ENCODE data around the gene FBXL19. TPM values are rescaled to one million over a fixed set of nuclear protein-coding genes. Genes with fewer than 3 reads are reported as not detected.
A peak's percentile ranks its signal among the peaks of the same experiment; 100 is the strongest.

The FBXL19 gene
- total and polyA plus RNA-seq, 2 donors (not counting 1 experiment from before 2014, with no cell fraction given), result 9.0 to 25.0 TPM

DNA sequence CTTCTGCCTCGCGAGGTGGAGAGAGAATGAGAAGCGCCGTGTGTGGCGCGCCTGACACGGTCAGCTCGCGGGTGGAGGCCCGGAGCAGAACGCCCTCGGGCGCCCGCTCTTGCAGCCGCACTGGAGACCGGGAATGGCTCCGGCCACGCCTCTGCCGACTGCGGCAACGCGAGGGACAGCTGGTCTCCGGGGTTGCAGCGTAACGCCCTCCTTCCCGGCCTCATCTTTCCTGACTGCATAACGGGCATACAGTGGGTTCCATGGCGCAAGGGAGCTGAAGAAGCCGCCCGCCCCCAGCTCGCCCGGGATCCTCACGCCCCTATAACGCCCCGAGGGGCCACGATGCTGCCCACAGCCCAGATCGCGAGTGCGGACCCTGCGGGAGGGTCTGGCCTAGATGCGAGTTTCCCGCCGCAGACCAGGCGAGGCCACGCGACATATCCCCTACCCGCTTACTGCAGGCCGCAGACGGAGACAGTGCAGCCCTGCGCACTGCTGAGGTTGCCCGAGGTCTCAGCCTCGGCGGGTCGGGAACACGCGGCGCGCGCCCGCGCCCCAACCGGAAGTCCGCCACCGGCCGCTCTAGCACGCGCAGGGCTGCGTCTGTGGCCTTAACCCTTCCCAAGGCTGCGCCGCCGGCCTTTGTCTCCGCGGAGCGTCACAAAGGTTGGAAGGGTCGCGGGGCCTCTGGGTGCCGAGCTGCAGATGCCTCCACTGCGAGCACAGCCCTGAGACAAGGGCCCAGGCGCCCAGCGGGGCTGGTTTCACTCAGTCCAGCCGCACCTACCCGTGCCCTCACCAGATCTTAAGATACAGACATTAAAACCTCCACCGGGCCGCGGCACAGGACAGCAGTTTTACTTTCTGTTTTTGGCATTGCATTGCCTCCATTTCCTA lies 48.3 kb upstream of the FBXL19 start:
- Mint-ChIP-seq H3K9me3 (ENCODE audit: insufficient read depth) (no peaks in the 10 kb centered on the region), H3K27me3 (no peaks in the 10 kb centered on the region), H3K4me1 (peaks cover 36% of the 10 kb centered on the region), H3K4me3 (peak overlapping the region; percentile 97), H3K27ac (peak overlapping the region; percentile 97)
- WGBS (ENCODE audit: insufficient coverage), result 1% methylated on average over 82 of the region's 85 CpGs
- Histone ChIP-seq H3K9ac (ENCODE audit: low read length) (peak overlapping the region; percentile 97), H3K4me3 (ENCODE audit: control extremely low read depth in 1 of 5, extremely low read depth in 1 of 5, insufficient read depth in 1 of 5, low read depth in 2 of 5, low read length in 4 of 5) (peak overlapping the region; percentile 78 to 99 (median 81)), H3K27me3 (replicated peaks in 1 of 4; ENCODE audit: control extremely low read depth in 1 of 4, control insufficient read depth in 3 of 4, insufficient read depth in 4 of 4, low read length in 3 of 4) (no peaks in the 10 kb centered on the region), H3K4me1 (ENCODE audit: control insufficient read depth in 2 of 2, insufficient read depth in 2 of 2, low read length in 2 of 2) (peaks cover 16 to 21% of the 10 kb centered on the region in 2 donors), H2AFZ (ENCODE audit: insufficient read depth, low read depth, low read length, poor library complexity, severe bottlenecking) (peak overlapping the region; percentile 89), H4K20me1 (ENCODE audit: control insufficient read depth, insufficient read depth, low read length, poor library complexity, severe bottlenecking) (no peaks in the 10 kb centered on the region), H3K36me3 (replicated peaks in 1 of 2; ENCODE audit: control extremely low read depth in 1 of 2, control insufficient read depth in 1 of 2, extremely low read depth in 1 of 2, insufficient read depth in 2 of 2, low read length in 1 of 2) (peaks cover 0 to 2% of the 10 kb centered on the region in 2 experiments), H3K9me3 (ENCODE audit: control extremely low read depth in 1 of 3, control insufficient read depth in 2 of 3, insufficient read depth in 1 of 3, low read length in 2 of 3) (no peaks in the 10 kb centered on the region), H3K4me2 (replicated peaks; ENCODE audit: low read depth, low read length, poor library complexity, severe bottlenecking) (peak overlapping the region; percentile 76), H3K79me2 (ENCODE audit: control insufficient read depth, insufficient read depth, low read length) (peaks cover 18% of the 10 kb centered on the region), H3K27ac (ENCODE audit: low read length in 2 of 2) (peak overlapping the region; percentile 82 to 88)
- ATAC-seq (ENCODE audit: low read depth), result peak; percentile 88
- ChIA-PET POLR2A (interaction anchor here (0.6 to 2.6 kb wide), 11 partner anchors 10 to 83 kb away, joined by 3 to 15 read pairs (median 4); partner anchors contain the start of genes CTF1, FBXL19 and SETD1A), CTCF (interaction anchor here (0.6 to 5.7 kb wide), 12 partner anchors 18 to 308 kb away, joined by 3 to 36 read pairs (median 4); partner anchors contain the start of gene CTF1)
- TF ChIP-seq, protein P1, sequence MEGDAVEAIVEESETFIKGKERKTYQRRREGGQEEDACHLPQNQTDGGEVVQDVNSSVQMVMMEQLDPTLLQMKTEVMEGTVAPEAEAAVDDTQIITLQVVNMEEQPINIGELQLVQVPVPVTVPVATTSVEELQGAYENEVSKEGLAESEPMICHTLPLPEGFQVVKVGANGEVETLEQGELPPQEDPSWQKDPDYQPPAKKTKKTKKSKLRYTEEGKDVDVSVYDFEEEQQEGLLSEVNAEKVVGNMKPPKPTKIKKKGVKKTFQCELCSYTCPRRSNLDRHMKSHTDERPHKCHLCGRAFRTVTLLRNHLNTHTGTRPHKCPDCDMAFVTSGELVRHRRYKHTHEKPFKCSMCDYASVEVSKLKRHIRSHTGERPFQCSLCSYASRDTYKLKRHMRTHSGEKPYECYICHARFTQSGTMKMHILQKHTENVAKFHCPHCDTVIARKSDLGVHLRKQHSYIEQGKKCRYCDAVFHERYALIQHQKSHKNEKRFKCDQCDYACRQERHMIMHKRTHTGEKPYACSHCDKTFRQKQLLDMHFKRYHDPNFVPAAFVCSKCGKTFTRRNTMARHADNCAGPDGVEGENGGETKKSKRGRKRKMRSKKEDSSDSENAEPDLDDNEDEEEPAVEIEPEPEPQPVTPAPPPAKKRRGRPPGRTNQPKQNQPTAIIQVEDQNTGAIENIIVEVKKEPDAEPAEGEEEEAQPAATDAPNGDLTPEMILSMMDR (IDR thresholded peaks at IDR 0.05), result no peak
- no peak for TF ChIP-seq EZH2 (IDR thresholded peaks at IDR 0.05; ENCODE audit: borderline replicate concordance, insufficient read depth, low read depth, low read length, poor library complexity, severe bottlenecking)
- peak; percentile 93 for DNase-seq
- intact Hi-C loops (cut with micrococcal nuclease), result loop anchor here (1.0 to 5.0 kb wide), 8 partner anchors 22 to 113 kb away; partner anchors contain the start of genes CFAP119 and RNF40

Measured in B cell (primary cell).